ENCODE data around the gene SLC26A3. TPM values are rescaled to one million over a fixed set of nuclear protein-coding genes. Genes with fewer than 3 reads are reported as not detected.

The SLC26A3 gene
- total and polyA plus RNA-seq, 5 donors = 0.07 TPM; not detected in 4

GRCh38 chr7:107837145-107837512, 34.1 kb upstream of the SLC26A3 start:
- 69% methylated on average over 1 of the region's 1 CpG for WGBS
- Histone ChIP-seq H3K4me1 (ENCODE audit: control insufficient read depth, insufficient read depth, low read length) (no peaks in the 10 kb centered on the region), H3K9me3 (ENCODE audit: control insufficient read depth, low read length) (no peaks in the 10 kb centered on the region), H3K27me3 (ENCODE audit: control insufficient read depth, insufficient read depth) (no peaks in the 10 kb centered on the region), H3K4me3 (ENCODE audit: low read length) (no peak overlapping the region), H3K27ac (ENCODE audit: low read length) (no peak overlapping the region)
- ATAC-seq = no peak
- no peak for DNase-seq
- intact Hi-C loops (cut with DNase I) = no loop called here

GRCh38 chr7:107836237-107837144, 33.5 kb upstream of the SLC26A3 start:
- Histone ChIP-seq H3K4me1 (ENCODE audit: control insufficient read depth, insufficient read depth, low read length) (no peaks in the 10 kb centered on the region), H3K9me3 (ENCODE audit: control insufficient read depth, low read length) (no peaks in the 10 kb centered on the region), H3K4me3 (ENCODE audit: low read length) (no peak overlapping the region), H3K27me3 (ENCODE audit: control insufficient read depth, insufficient read depth) (no peaks in the 10 kb centered on the region), H3K27ac (ENCODE audit: low read length) (no peak overlapping the region)
- peak in 1 of 2 donors; percentile 79 for ATAC-seq
- no peak for DNase-seq
- 14% methylated on average over 10 of the region's 10 CpGs for WGBS
- intact Hi-C loops (cut with DNase I) = no loop called here

GRCh38 chr7:107834401-107834800, 31.4 kb upstream of the SLC26A3 start:
- Histone ChIP-seq H3K4me1 (ENCODE audit: control insufficient read depth, insufficient read depth, low read length) (no peaks in the 10 kb centered on the region), H3K4me3 (ENCODE audit: low read length) (no peak overlapping the region), H3K27ac (ENCODE audit: low read length) (no peak overlapping the region), H3K9me3 (ENCODE audit: control insufficient read depth, low read length) (no peaks in the 10 kb centered on the region), H3K27me3 (ENCODE audit: control insufficient read depth, insufficient read depth) (no peaks in the 10 kb centered on the region)
- ATAC-seq (no peak), DNase-seq (no peak)
- intact Hi-C loops (cut with DNase I) = no loop called here
- 88% methylated on average over 1 of the region's 1 CpG for WGBS

- 74% methylated on average over 7 of the region's 7 CpGs for WGBS
- H3K9me3 ChIP-seq (ENCODE audit: control insufficient read depth, low read length) = no peaks in the 10 kb centered on the region
- H3K27ac ChIP-seq (ENCODE audit: low read length) = no peak overlapping the region
- ATAC-seq (no peak), DNase-seq (no peak)
- intact Hi-C loops (cut with DNase I) = no loop called here
- H3K4me3 ChIP-seq (ENCODE audit: low read length) = no peak overlapping the region
- H3K4me1 ChIP-seq (ENCODE audit: control insufficient read depth, insufficient read depth, low read length) = no peaks in the 10 kb centered on the region
- no peaks in the 10 kb centered on the region for H3K27me3 ChIP-seq (ENCODE audit: control insufficient read depth, insufficient read depth)
Observed at GRCh38 chr7:107833684-107834106, 30.7 kb upstream of the SLC26A3 start.

- no peak overlapping the region for H3K4me3 ChIP-seq (ENCODE audit: low read length)
- H3K4me1 ChIP-seq (ENCODE audit: control insufficient read depth, insufficient read depth, low read length) = no peaks in the 10 kb centered on the region
- 91% methylated on average over 3 of the region's 3 CpGs for WGBS
- intact Hi-C loops (cut with DNase I) = no loop called here
- no peaks in the 10 kb centered on the region for H3K27me3 ChIP-seq (ENCODE audit: control insufficient read depth, insufficient read depth)
- H3K9me3 ChIP-seq (ENCODE audit: control insufficient read depth, low read length) = no peaks in the 10 kb centered on the region
- ATAC-seq (no peak), DNase-seq (no peak)
- H3K27ac ChIP-seq (ENCODE audit: low read length) = no peak overlapping the region
Observed at GRCh38 chr7:107830420-107830819, 27.4 kb upstream of the SLC26A3 start.

GRCh38 chr7:107828540-107828939, 25.5 kb upstream of the SLC26A3 start:
- Histone ChIP-seq H3K27ac (ENCODE audit: low read length) (no peak overlapping the region), H3K27me3 (ENCODE audit: control insufficient read depth, insufficient read depth) (no peaks in the 10 kb centered on the region), H3K4me1 (ENCODE audit: control insufficient read depth, insufficient read depth, low read length) (no peaks in the 10 kb centered on the region), H3K9me3 (ENCODE audit: control insufficient read depth, low read length) (no peaks in the 10 kb centered on the region), H3K4me3 (ENCODE audit: low read length) (no peak overlapping the region)
- intact Hi-C loops (cut with DNase I) = no loop called here
- DNase-seq (no peak), ATAC-seq (no peak)
- 77% methylated on average over 4 of the region's 4 CpGs for WGBS

- DNase-seq = no peak
- 76% methylated on average over 2 of the region's 2 CpGs for WGBS
- Histone ChIP-seq H3K9me3 (ENCODE audit: control insufficient read depth, low read length) (no peaks in the 10 kb centered on the region), H3K27ac (ENCODE audit: low read length) (no peak overlapping the region), H3K4me1 (ENCODE audit: control insufficient read depth, insufficient read depth, low read length) (no peaks in the 10 kb centered on the region), H3K4me3 (ENCODE audit: low read length) (no peak overlapping the region), H3K27me3 (ENCODE audit: control insufficient read depth, insufficient read depth) (no peaks in the 10 kb centered on the region)
- no peak for ATAC-seq
- intact Hi-C loops (cut with DNase I) = no loop called here
Observed at GRCh38 chr7:107827501-107827900, 24.5 kb upstream of the SLC26A3 start.

- intact Hi-C loops (cut with DNase I) = no loop called here
- ATAC-seq = no peak
- no peak for DNase-seq
- WGBS = 83% methylated on average over 2 of the region's 2 CpGs
- no peak overlapping the region for H3K4me3 ChIP-seq (ENCODE audit: low read length)
- H3K9me3 ChIP-seq (ENCODE audit: control insufficient read depth, low read length) = no peaks in the 10 kb centered on the region
- no peak overlapping the region for H3K27ac ChIP-seq (ENCODE audit: low read length)
- H3K27me3 ChIP-seq (ENCODE audit: control insufficient read depth, insufficient read depth) = no peaks in the 10 kb centered on the region
- no peaks in the 10 kb centered on the region for H3K4me1 ChIP-seq (ENCODE audit: control insufficient read depth, insufficient read depth, low read length)
Observed at GRCh38 chr7:107826451-107826850, 23.4 kb upstream of the SLC26A3 start.

GRCh38 chr7:107824858-107825257, 21.8 kb upstream of the SLC26A3 start:
- no peaks in the 10 kb centered on the region for H3K4me1 ChIP-seq (ENCODE audit: control insufficient read depth, insufficient read depth, low read length)
- no peak for ATAC-seq
- intact Hi-C loops (cut with DNase I) = no loop called here
- DNase-seq = no peak
- no peaks in the 10 kb centered on the region for H3K27me3 ChIP-seq (ENCODE audit: control insufficient read depth, insufficient read depth)
- no peaks in the 10 kb centered on the region for H3K9me3 ChIP-seq (ENCODE audit: control insufficient read depth, low read length)
- WGBS = 75% methylated on average over 1 of the region's 1 CpG
- H3K27ac ChIP-seq (ENCODE audit: low read length) = no peak overlapping the region
- no peak overlapping the region for H3K4me3 ChIP-seq (ENCODE audit: low read length)

- H3K27me3 ChIP-seq (ENCODE audit: control insufficient read depth, insufficient read depth) = no peaks in the 10 kb centered on the region
- DNase-seq = no peak
- WGBS = 72% methylated on average over 2 of the region's 2 CpGs
- intact Hi-C loops (cut with DNase I) = no loop called here
- no peaks in the 10 kb centered on the region for H3K9me3 ChIP-seq (ENCODE audit: control insufficient read depth, low read length)
- H3K4me1 ChIP-seq (ENCODE audit: control insufficient read depth, insufficient read depth, low read length) = no peaks in the 10 kb centered on the region
- H3K4me3 ChIP-seq (ENCODE audit: low read length) = no peak overlapping the region
- no peak for ATAC-seq
- no peak overlapping the region for H3K27ac ChIP-seq (ENCODE audit: low read length)
Observed at GRCh38 chr7:107818622-107819021, 15.6 kb upstream of the SLC26A3 start.

GRCh38 chr7:107816011-107816566, 13.1 kb upstream of the SLC26A3 start:
- Histone ChIP-seq H3K4me1 (ENCODE audit: control insufficient read depth, insufficient read depth, low read length) (no peaks in the 10 kb centered on the region), H3K9me3 (ENCODE audit: control insufficient read depth, low read length) (no peaks in the 10 kb centered on the region), H3K27ac (ENCODE audit: low read length) (no peak overlapping the region), H3K4me3 (ENCODE audit: low read length) (no peak overlapping the region), H3K27me3 (ENCODE audit: control insufficient read depth, insufficient read depth) (no peaks in the 10 kb centered on the region)
- ATAC-seq = no peak
- intact Hi-C loops (cut with DNase I) = no loop called here
- DNase-seq = no peak
- WGBS = 60% methylated on average over 6 of the region's 6 CpGs

Data from right cardiac atrium (tissue), 5 donors.